Nephron progenitor cell (in vitro differentiated cells): ENCODE measurements around the gene ZXDC.

ENCODE experiments used
- DNase-seq: peaks from one replicate; pipeline ENCODE4 v3.0.0; 2021
- H3K27ac Mint-ChIP-seq: 2 replicates; pipeline ENCODE4 v1.8.0; 2021; ENCODE audit warnings: mild to moderate bottlenecking, moderate library complexity, mixed read lengths
- H3K27me3 Mint-ChIP-seq: 2 replicates; pipeline ENCODE4 v1.8.0; 2021; ENCODE audit warnings: mild to moderate bottlenecking, low read depth, mixed read lengths; ENCODE audit not compliant: poor library complexity
- H3K36me3 Mint-ChIP-seq: 2 replicates; pipeline ENCODE4 v1.8.0; 2021; ENCODE audit warnings: low read depth, mixed read lengths
- H3K4me1 Mint-ChIP-seq: 2 replicates; pipeline ENCODE4 v1.8.0; 2021; ENCODE audit warnings: mixed read lengths
- H3K4me3 Mint-ChIP-seq: 2 replicates; pipeline ENCODE4 v1.8.0; 2021; ENCODE audit warnings: mild to moderate bottlenecking, moderate library complexity, mixed read lengths
- H3K9me3 Mint-ChIP-seq: 2 replicates; pipeline ENCODE4 v1.8.0; 2021; ENCODE audit warnings: mild to moderate bottlenecking, moderate library complexity, mixed read lengths
- CTCF ChIP-seq: fragments of 200-600 bp; sonication (generic); IDR thresholded peaks from 2 replicates; pipeline ENCODE4 v1.5.0; 2021; ENCODE audit warnings: antibody characterized with exemption

Gene ZXDC

DNA sequence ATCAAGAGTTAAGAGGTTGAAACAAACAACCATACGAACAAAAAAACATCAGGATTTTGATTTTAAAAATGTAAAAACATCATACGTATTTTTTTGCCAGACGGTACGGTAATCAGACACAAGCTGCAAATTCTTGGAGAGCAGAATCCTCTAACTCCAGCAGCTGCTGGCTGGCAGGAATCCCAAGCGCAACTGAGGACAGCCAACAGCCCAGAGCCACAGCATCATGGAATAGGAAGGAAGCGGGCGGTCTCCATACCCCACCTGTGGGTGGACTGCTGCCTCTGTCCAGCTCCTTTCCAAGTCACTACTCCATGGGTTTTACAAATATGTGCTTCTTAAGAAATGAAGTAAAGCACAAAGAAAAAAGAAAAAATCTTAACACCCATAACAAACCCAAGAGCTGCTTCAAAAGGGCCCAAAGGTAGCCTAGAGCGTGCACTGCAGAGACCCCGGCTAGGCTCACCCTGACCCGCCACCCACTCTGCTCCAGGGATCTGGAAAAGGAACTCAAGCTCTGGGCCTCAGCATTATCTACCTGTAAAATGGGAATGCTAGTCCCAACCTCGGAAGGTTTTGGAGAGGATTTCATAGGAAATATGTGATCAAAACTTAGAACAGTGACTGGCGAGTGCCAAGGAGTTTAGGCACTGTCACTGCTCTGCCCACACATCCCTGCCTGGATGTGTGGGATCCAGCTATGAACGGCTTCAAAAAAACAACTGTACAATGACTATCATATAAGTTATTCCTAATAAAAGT is 33.4 kb downstream of the ZXDC start:
- no peak for TF ChIP-seq CTCF
- H3K4me3 Mint-ChIP-seq: no peak overlapping the region
- H3K27ac Mint-ChIP-seq: peak overlapping the region; percentile 80
- H3K27me3 Mint-ChIP-seq: peaks cover 4% of the 10 kb centered on the region
- H3K9me3 Mint-ChIP-seq: no peaks in the 10 kb centered on the region
- DNase-seq: no peak
- H3K36me3 Mint-ChIP-seq: peaks cover 14% of the 10 kb centered on the region
- H3K4me1 Mint-ChIP-seq: peaks cover 6% of the 10 kb centered on the region

DNA sequence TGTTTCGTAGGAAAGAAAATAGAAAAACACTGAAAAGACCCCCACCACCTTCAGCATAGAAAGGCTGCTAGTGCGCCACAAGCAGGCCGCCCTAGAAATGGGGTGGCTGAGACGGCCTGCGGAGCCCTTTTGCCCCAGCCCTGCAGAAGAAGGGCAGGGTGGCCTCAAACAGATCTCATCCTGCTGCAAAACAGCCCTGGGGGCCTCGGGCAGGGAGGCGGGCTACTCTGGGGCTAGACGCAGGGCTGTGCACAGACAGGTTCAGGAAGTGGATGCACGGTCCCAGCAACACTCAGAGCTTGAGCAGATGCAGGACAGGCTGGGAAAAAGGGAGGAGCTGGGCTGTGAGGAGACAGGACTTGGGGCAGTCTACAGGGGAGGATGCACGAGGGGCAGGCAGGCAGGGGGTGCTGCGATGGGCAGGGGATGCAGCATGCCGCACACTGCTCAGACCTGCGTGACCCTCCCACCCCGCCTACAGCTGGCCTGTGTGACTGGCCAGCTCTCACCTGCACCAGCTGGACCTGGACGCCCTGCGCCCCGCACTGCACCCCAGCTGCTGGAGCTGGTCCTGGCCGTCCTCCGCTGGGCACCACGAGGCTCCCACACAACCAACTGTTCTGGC is 34.3 kb downstream of the ZXDC start:
- Mint-ChIP-seq H3K4me3 (no peak overlapping the region), H3K9me3 (no peaks in the 10 kb centered on the region), H3K27ac (peak overlapping the region; percentile 80), H3K27me3 (peaks cover 4% of the 10 kb centered on the region), H3K36me3 (peaks cover 19% of the 10 kb centered on the region), H3K4me1 (peaks cover 6% of the 10 kb centered on the region)
- DNase-seq: no peak
- TF ChIP-seq CTCF: no peak

DNA sequence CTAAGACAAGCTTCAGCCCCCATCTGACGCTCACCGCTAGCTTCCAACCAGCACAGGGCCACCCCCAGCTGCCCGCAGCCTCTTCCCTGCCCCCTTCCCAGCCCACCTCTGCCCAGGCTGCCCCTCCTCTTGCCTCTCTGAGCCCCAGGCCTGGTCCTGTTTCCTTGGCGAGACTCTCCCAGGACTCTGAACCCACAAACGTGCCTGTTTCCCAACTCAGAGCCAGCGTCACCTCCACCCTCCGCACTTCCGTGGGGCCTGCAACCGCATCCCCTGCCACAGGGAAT is 35.0 kb downstream of the ZXDC start:
- peaks cover 6% of the 10 kb centered on the region for H3K4me1 Mint-ChIP-seq
- H3K27me3 Mint-ChIP-seq: peaks cover 4% of the 10 kb centered on the region
- no peak for DNase-seq
- no peak overlapping the region for H3K4me3 Mint-ChIP-seq
- H3K9me3 Mint-ChIP-seq: no peaks in the 10 kb centered on the region
- peaks cover 19% of the 10 kb centered on the region for H3K36me3 Mint-ChIP-seq
- no peak overlapping the region for H3K27ac Mint-ChIP-seq
- no peak for TF ChIP-seq CTCF

DNA sequence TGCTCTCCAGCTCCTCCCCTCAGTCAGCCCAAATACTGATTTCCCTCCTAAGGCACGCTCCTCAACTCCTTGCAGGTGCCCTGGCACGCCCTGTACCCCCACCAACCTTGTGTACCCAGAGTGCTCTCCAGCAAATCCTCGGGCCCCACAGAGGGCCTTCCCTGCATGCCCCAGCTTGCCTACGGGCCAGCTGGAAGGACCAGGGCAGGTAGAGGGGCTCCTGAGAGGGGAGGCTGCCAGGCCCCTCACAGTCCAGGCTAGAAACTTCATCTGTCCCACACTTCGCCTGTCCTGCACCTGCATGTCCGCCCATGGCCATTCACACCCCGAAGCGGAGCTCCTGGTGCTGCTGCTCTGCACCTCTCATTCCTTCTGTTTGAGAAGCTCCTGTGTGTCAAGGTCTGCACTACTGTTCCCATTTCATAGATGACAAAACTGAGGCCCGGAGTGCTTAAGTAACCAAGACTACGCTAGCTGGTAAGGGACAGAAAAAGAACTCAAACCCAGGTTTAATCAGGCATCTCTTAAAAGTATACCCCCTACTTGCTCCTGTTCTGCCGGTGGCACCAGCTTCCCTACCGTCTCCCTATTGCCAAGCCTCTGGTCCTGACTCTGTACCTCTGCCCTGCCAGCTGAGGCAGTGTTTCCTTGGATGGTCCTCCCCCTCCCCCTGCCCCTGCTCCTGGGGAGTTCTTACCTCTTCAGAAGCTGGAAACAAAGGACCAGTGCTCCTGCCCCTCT is 35.6 kb downstream of the ZXDC start:
- no peak for TF ChIP-seq CTCF
- Mint-ChIP-seq H3K4me1 (peaks cover 6% of the 10 kb centered on the region), H3K27ac (no peak overlapping the region), H3K9me3 (no peaks in the 10 kb centered on the region), H3K36me3 (peaks cover 19% of the 10 kb centered on the region), H3K27me3 (peaks cover 4% of the 10 kb centered on the region), H3K4me3 (no peak overlapping the region)
- no peak for DNase-seq

DNA sequence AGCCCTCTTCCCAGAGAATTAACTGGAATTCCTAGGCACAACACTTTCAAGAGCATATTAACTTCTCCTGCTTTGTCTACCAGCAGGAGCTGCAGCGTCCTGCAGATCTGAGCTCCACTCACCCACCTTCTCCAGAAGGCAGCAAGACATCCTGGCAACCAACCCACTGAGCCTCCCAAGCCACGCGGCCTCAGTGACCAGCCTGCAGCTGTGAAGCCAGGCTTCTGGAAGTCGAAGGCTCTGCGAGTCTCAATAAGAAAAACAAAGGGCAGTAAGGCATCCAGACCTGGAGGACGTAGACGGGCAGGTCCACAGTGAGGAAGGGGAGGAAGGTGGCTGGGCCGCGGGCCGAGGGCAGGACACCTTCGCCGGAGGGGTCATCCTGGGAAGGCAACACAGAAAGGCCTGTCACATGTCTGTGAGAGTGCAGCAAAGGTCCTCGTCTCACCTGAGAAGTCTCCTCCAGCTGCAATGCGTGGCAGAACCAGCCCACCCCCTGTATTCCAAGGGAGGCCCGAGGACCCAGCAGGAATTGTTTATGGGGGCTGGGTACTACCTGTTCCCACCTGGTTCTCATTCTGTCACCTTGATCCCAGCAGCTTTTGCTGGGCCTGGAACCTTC is 36.2 kb downstream of the ZXDC start:
- Mint-ChIP-seq H3K27me3 (peaks cover 6% of the 10 kb centered on the region), H3K36me3 (peaks cover 19% of the 10 kb centered on the region), H3K9me3 (no peaks in the 10 kb centered on the region), H3K4me1 (peaks cover 8% of the 10 kb centered on the region), H3K27ac (peak overlapping the region; percentile 59), H3K4me3 (no peak overlapping the region)
- TF ChIP-seq CTCF: no peak
- DNase-seq: no peak
